HG03095 (cell line): ENCODE results near the gene DSPP.

Experiments used
- ATAC-seq: cut with Tn5 transposase; IDR thresholded peaks from one replicate; pipeline ENCODE4 v1.9.1; 2021; ENCODE audit warnings: moderate library complexity; ENCODE audit not compliant: unreplicated experiment

The DSPP gene

DNA sequence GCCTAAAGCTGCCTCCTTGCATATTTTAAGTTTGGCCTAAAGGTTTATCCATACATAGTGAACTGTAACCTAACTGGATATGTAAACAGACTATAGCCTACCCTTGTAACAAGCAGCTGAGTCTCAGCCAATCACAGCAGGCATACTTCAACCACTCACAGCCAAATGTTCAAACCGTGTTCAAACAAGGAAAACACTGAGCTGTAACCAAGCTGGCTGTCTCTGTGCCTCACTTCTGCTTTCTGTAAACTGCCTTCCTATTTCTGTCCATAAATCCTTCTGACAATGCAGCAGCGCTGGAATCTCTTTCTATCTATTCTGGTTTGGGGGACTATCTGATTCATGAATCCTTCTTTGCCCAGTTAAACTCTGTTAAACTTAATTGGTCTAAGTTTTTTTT, 16.4 kb downstream of the DSPP start:
- ATAC-seq: no peak

- no peak for ATAC-seq
Measured at GRCh38 chr4:87631668-87632067, 23.3 kb downstream of the DSPP start.

GRCh38 chr4:87632469-87632868, 24.1 kb downstream of the DSPP start:
- no peak for ATAC-seq

- ATAC-seq: no peak
Measured at GRCh38 chr4:87633243-87633642, 24.9 kb downstream of the DSPP start.

DNA sequence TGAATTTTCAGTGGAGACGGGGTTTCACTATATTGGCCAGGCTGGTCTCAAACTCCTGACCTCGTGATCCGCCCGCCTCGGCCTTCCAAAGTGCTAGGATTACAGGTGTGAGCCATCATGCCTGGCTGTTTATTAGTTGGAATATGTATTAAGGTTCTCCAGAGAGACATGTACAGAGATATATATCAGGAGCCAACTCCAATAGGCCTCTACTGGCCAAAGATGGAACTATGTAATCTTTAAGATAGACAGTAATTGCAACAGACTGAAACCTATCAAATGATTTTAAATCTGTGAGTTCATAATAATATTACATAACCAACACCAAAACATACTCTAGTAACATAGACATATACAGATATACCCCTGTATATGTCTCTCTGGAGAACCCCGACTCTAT, 36.0 kb downstream of the DSPP start:
- no peak for ATAC-seq

- ATAC-seq: no peak
Measured at GRCh38 chr4:87649980-87650379, 41.7 kb downstream of the DSPP start, which contains the start of gene DMP1. DMP1 (plus strand) TSS chr4:87650280; CDS start chr4:87656493, 6,213 bp downstream.

GRCh38 chr4:87650938-87651337, 42.6 kb downstream of the DSPP start:
- ATAC-seq: no peak

GRCh38 chr4:87651941-87652340, 43.6 kb downstream of the DSPP start:
- no peak for ATAC-seq

- no peak for ATAC-seq
Measured at GRCh38 chr4:87654487-87655044, 46.2 kb downstream of the DSPP start.

- no peak for ATAC-seq
Measured at GRCh38 chr4:87657525-87657924, 49.2 kb downstream of the DSPP start.

DNA sequence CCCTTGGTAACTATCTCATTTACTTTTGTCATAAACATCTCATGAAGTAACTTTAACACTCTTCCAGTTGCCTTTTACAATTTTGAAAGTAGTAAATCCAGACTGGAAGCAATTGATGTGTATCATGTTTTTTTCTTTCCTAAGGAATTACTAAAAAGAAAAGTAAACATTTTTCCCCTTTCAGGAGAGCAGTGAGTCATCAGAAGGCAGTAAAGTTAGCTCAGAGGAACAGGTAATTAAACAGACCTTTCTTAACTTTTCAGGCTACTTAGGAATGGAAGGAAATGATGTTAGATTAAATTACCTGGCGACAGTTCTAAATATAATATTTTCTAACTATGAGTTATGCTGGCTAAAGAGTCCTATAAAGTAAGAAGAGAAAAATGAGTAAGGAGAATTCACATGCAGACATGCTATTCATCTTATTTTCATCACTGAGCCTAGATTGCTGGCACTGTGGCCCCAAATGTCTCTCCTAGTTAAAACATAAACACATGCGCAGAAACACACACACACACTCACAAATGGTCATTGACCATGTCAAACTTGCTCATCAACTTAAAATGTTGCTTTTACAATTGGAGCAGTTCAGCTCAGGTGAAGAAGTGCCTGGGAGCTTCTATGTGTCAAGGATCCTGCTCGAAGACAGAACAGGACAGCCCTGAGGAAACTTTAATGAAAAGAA, 51.1 kb downstream of the DSPP start:
- ATAC-seq: no peak

DNA sequence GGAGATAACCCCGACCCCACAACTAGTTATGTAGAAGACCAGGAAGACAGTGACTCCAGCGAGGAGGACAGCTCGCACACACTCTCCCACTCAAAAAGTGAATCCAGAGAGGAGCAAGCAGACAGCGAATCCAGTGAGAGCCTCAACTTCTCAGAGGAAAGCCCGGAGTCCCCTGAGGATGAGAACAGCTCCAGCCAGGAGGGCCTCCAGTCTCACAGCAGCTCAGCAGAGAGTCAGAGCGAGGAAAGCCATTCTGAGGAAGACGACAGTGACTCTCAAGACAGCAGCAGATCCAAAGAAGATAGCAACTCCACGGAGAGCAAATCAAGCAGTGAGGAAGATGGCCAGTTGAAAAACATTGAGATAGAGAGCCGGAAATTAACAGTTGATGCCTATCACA, 54.5 kb downstream of the DSPP start:
- no peak for ATAC-seq
